OCI-LY3 (cell line): ENCODE results near the gene RBM4B.

Experiments used
- CTCF ChIP-seq: fragments of 200-600, 300-600 bp; sonication (generic); IDR thresholded peaks from 2 replicates; pipeline ENCODE4 v1.5.1; 2014; ENCODE audit warnings: antibody characterized with exemption, low read length, low read depth
- EZH2phosphoT487 ChIP-seq: fragments of 200-600 bp; shearing (Covaris generic); IDR thresholded peaks from 2 replicates; pipeline ENCODE4 v1.6.1; 2018; ENCODE audit warnings: antibody characterized with exemption, mixed run types, low read depth

- TF ChIP-seq CTCF = no peak
- no peak for TF ChIP-seq EZH2phosphoT487
Measured at GRCh38 chr11:66691311-66691980, 13.8 kb upstream of the RBM4B start.
